Right cardiac atrium (tissue), 5 donors: Measurements from ENCODE around the gene CSNK1G2. TPM values are rescaled to one million over a fixed set of nuclear protein-coding genes. Genes with fewer than 3 reads are reported as not detected.
"Not testable (repeated sequence)": the region's sequence is repeated elsewhere in the genome, so short reads cannot be mapped to it uniquely, and the experiment has no call there.

ENCODE experiments used
- ATAC-seq, 2 donors: fragments of 200-7000 bp; cut with Tn5 transposase; one replicate each; pipeline versions ENCODE4 v1.8.0 to v1.9.1; 2020; ENCODE audit warnings: moderate library complexity in 2 of 2, mild to moderate bottlenecking in 1 of 2
- DNase-seq, 3 donors: peaks; one replicate each; pipeline ENCODE4 v3.0.0-alpha.2; 2020
- H3K27ac ChIP-seq: one replicate; pipeline ENCODE4 v1.5.1; 2013; ENCODE audit warnings: mild to moderate bottlenecking, low read length, control low read depth, moderate library complexity
- H3K27me3 ChIP-seq: one replicate; pipeline ENCODE4 v1.6.1; 2013; ENCODE audit not compliant: control insufficient read depth, insufficient read depth
- H3K4me1 ChIP-seq: one replicate; pipeline ENCODE4 v1.6.1; 2013; ENCODE audit warnings: low read length; ENCODE audit not compliant: control insufficient read depth, insufficient read depth
- H3K4me3 ChIP-seq: one replicate; pipeline ENCODE4 v1.5.1; 2013; ENCODE audit warnings: low read length, control low read depth
- H3K9me3 ChIP-seq: one replicate; pipeline ENCODE4 v1.6.1; 2013; ENCODE audit warnings: low read length; ENCODE audit not compliant: control insufficient read depth
- WGBS: extraction: QIAGEN DNeasy Blood & Tissue Kit; methylation state at CpG from one replicate; pipeline ENCODE4 v1.1.7; 2013; 5-methylcytosine and 5-hydroxymethylcytosine counted together
- intact Hi-C, 4 donors: fragments of 100-400 bp; cut with DNase I; formaldehyde crosslinking; loops; one replicate each; pipeline versions ENCODE4 v1.11.0 to v1.14.0; 2022 to 2023
- polyA plus RNA-seq: library from polyadenylated mRNA; stranded (reverse); fragments of 200-250 nt; gene quantifications from one replicate; pipeline ENCODE4 v1.2.3, GENCODE V29; 2013
- total RNA-seq, 4 donors: library from RNA; stranded (reverse); fragmentation: NEBNext Ultra II Directional; extraction: Animal tissue kit (Norgen Biotek cat#: 25700); gene quantifications; one replicate each; pipeline ENCODE4 v1.2.1, GENCODE V29; 2021
- donor health status: healthy with polysubstance abuse.
- donor health status: DM: no; HTN: yes; CAD: no.
- donor health status: DM: no; HTN: no; CAD: no.
- donor health status: DM: no; HTN: yes; CAD: no; lungs with severe emphysema.
- donor health status: DM: yes; HTN: yes; CAD: no.

CSNK1G2 gene
- total and polyA plus RNA-seq, 5 donors: 25.6 to 32.2 (median 30.2) TPM

- H3K27me3 ChIP-seq: no peaks in the 10 kb centered on the region
- DNase-seq (no peak), ATAC-seq (no peak)
- no peak overlapping the region for H3K4me3 ChIP-seq
- WGBS: 93% methylated on average over 20 of the region's 20 CpGs
- intact Hi-C loops: no loop called here
- H3K9me3 ChIP-seq: no peaks in the 10 kb centered on the region
- H3K4me1 ChIP-seq: no peaks in the 10 kb centered on the region
- no peak overlapping the region for H3K27ac ChIP-seq
Observed at GRCh38 chr19:1981253-1981652, 40.3 kb downstream of the CSNK1G2 start.

GRCh38 chr19:1984357-1984756, 43.4 kb downstream of the CSNK1G2 start:
- Histone ChIP-seq H3K27ac (no peak overlapping the region), H3K27me3 (no peaks in the 10 kb centered on the region), H3K4me1 (no peaks in the 10 kb centered on the region), H3K4me3 (no peak overlapping the region), H3K9me3 (no peaks in the 10 kb centered on the region)
- ATAC-seq (no peak), DNase-seq (no peak)
- intact Hi-C loops: no loop called here
- WGBS: 90% methylated on average over 10 of the region's 10 CpGs

GRCh38 chr19:1985588-1986356, 44.8 kb downstream of the CSNK1G2 start:
- Histone ChIP-seq H3K27me3 (no peaks in the 10 kb centered on the region), H3K4me1 (no peaks in the 10 kb centered on the region), H3K4me3 (no peak overlapping the region), H3K27ac (no peak overlapping the region), H3K9me3 (no peaks in the 10 kb centered on the region)
- DNase-seq: peak in 1 of 3 donors; percentile 52
- ATAC-seq: peak; percentile 4
- intact Hi-C loops: no loop called here
- WGBS: 86% methylated on average over 44 of the region's 44 CpGs

- no peaks in the 10 kb centered on the region for H3K27me3 ChIP-seq
- no peak overlapping the region for H3K27ac ChIP-seq
- no peak overlapping the region for H3K4me3 ChIP-seq
- no peaks in the 10 kb centered on the region for H3K9me3 ChIP-seq
- H3K4me1 ChIP-seq: no peaks in the 10 kb centered on the region
- DNase-seq (peak in 2 of 3 donors; percentile 59 to 63), ATAC-seq (peak; percentile 10 to 33)
- intact Hi-C loops: no loop called here
- 86% methylated on average over 42 of the region's 42 CpGs for WGBS
Observed at GRCh38 chr19:1986357-1987162, 45.6 kb downstream of the CSNK1G2 start.

- peak in 1 of 2 donors; percentile 5 for ATAC-seq
Observed at GRCh38 chr19:1987197-1988187, 46.5 kb downstream of the CSNK1G2 start.

GRCh38 chr19:1988464-1988863, 47.5 kb downstream of the CSNK1G2 start:
- H3K9me3 ChIP-seq, H3K4me3 ChIP-seq, H3K27me3 ChIP-seq, H3K27ac ChIP-seq, DNase-seq, H3K4me1 ChIP-seq, intact Hi-C loops, ATAC-seq: not testable (repeated sequence)
- WGBS: 86% methylated on average over 10 of the region's 10 CpGs

More at GRCh38 chr19:1987197-1988187, 46.5 kb downstream of the CSNK1G2 start:
- no peaks in the 10 kb centered on the region for H3K9me3 ChIP-seq
- H3K27me3 ChIP-seq: no peaks in the 10 kb centered on the region
- intact Hi-C loops: no loop called here
- WGBS: 86% methylated on average over 42 of the region's 42 CpGs
- no peak overlapping the region for H3K4me3 ChIP-seq
- peak in 2 of 3 donors; percentile 39 to 62 for DNase-seq
- H3K4me1 ChIP-seq: no peaks in the 10 kb centered on the region
- no peak overlapping the region for H3K27ac ChIP-seq

GRCh38 chr19:1989513-1990229, 48.7 kb downstream of the CSNK1G2 start:
- ATAC-seq (no peak), DNase-seq (peak in 1 of 3 donors; percentile 49)
- Histone ChIP-seq H3K27me3 (no peaks in the 10 kb centered on the region), H3K27ac (no peak overlapping the region), H3K9me3 (no peaks in the 10 kb centered on the region), H3K4me3 (no peak overlapping the region), H3K4me1 (no peaks in the 10 kb centered on the region)
- intact Hi-C loops: no loop called here
- WGBS: 90% methylated on average over 40 of the region's 40 CpGs

- intact Hi-C loops: no loop called here
- no peaks in the 10 kb centered on the region for H3K4me1 ChIP-seq
- no peak overlapping the region for H3K27ac ChIP-seq
Observed at GRCh38 chr19:1990230-1991017, 49.5 kb downstream of the CSNK1G2 start.

GRCh38 chr19:1991018-1991913, 50.3 kb downstream of the CSNK1G2 start:
- 88% methylated on average over 30 of the region's 30 CpGs for WGBS
- H3K27ac ChIP-seq: no peak overlapping the region
- no peaks in the 10 kb centered on the region for H3K9me3 ChIP-seq
- no peaks in the 10 kb centered on the region for H3K4me1 ChIP-seq
- H3K27me3 ChIP-seq: no peaks in the 10 kb centered on the region
- intact Hi-C loops: no loop called here
- ATAC-seq: no peak
- no peak overlapping the region for H3K4me3 ChIP-seq
- DNase-seq: peak in 1 of 3 donors; percentile 31

More at GRCh38 chr19:1990230-1991017, 49.5 kb downstream of the CSNK1G2 start:
- 96% methylated on average over 34 of the region's 34 CpGs for WGBS
- Histone ChIP-seq H3K9me3 (no peaks in the 10 kb centered on the region), H3K4me3 (no peak overlapping the region), H3K27me3 (no peaks in the 10 kb centered on the region)
- DNase-seq (peak in 1 of 3 donors; percentile 42), ATAC-seq (no peak)
